K562 (cell line): ENCODE results near the gene CEP44. TPM values are rescaled to one million over a fixed set of nuclear protein-coding genes. Genes with fewer than 3 reads are reported as not detected.

Experiments used
- ATAC-seq: fragments of 200-7000 bp; cut with Tn5 transposase; 3 replicates; pipeline ENCODE4 v1.9.1; 2020; ENCODE audit warnings: moderate library complexity
- BruUV-seq: library from RNA; stranded (reverse); fragments of 400-500 nt; replicated peaks from 2 replicates; lab custom pipeline; 2021; lab: Mats Ljungman, UMichigan
- CTCF ChIA-PET: fragments of 300-600 bp; formaldehyde crosslinking; extraction: SDS; loops from one replicate; lab custom pipeline; 2021; ENCODE audit warnings: low intra/inter-chr PET ratio; lab: Yijun Ruan, JAX
- POLR2A ChIA-PET: fragments of 300-600, 350-650 bp; sonication (Branson Sonifier 250); formaldehyde crosslinking; extraction: SDS; loops from one replicate; lab custom pipeline; 2021; ENCODE audit warnings: antibody characterized with exemption, inconsistent platforms; lab: Yijun Ruan, JAX
- DNase-seq, 4 experiments: peaks; one replicate each; pipeline versions ENCODE4 v3.0.0 to v3.0.0-alpha.2; 2011 to 2018; ENCODE audit warnings: low spot score in 3 of 4, mixed read lengths in 3 of 4; ENCODE audit errors: extremely low read depth in 1 of 4
- FAIRE-seq: peaks from 2 replicates; lab custom pipeline; 2011; peaks lifted over from hg19 to GRCh38; lab: Jason Lieb, UNC
- H2AFZ ChIP-seq: 2 replicates; pipeline ENCODE4 v1.6.0; 2011; ENCODE audit warnings: low read depth, low read length, control low read depth, inconsistent platforms
- H3K27ac ChIP-seq: fragments of 200-600 bp; 3 replicates; pipeline ENCODE4 v1.8.0; 2011; ENCODE audit warnings: low read depth, mild to moderate bottlenecking, control low read depth, inconsistent platforms, low read length, moderate library complexity, mixed read lengths; ENCODE audit errors: extremely low read depth
- H3K27me3 ChIP-seq, 2 experiments: fragments of 300-600 bp in 1 of 2; 2 replicates in 1 of 2; 3 replicates in 1 of 2; pipeline versions ENCODE4 v1.6.0 to v1.8.0; 2011; ENCODE audit warnings: inconsistent platforms in 2 of 2, low read length in 2 of 2, mild to moderate bottlenecking in 1 of 2, mixed read lengths in 1 of 2, moderate library complexity in 1 of 2; ENCODE audit not compliant: control insufficient read depth in 2 of 2, insufficient read depth in 2 of 2
- H3K36me3 ChIP-seq: fragments of 300-600 bp; 3 replicates; pipeline ENCODE4 v1.8.0; 2011; ENCODE audit warnings: mild to moderate bottlenecking, low read length, inconsistent platforms; ENCODE audit not compliant: control insufficient read depth, insufficient read depth
- H3K4me1 ChIP-seq, 2 experiments: fragments of 200-600 bp in 1 of 2; replicated peaks in 1 of 2; 2 replicates in 1 of 2; 3 replicates in 1 of 2; pipeline versions ENCODE4 v1.5.1 to v1.8.0; 2011; ENCODE audit warnings: inconsistent platforms in 2 of 2, low read length in 2 of 2, mild to moderate bottlenecking in 1 of 2, mixed read lengths in 1 of 2, moderate library complexity in 1 of 2; ENCODE audit not compliant: control insufficient read depth in 2 of 2, insufficient read depth in 2 of 2
- H3K4me2 ChIP-seq: 2 replicates; pipeline ENCODE4 v1.6.1; 2011; ENCODE audit warnings: low read length, control low read depth, inconsistent platforms, mixed read lengths; ENCODE audit not compliant: insufficient read depth
- H3K4me3 ChIP-seq: fragments of 200-600 bp; sonication (generic), shearing (Covaris generic); 2 replicates; pipeline ENCODE4 v1.5.1; 2016; ENCODE audit warnings: control low read depth, inconsistent platforms
- H3K79me2 ChIP-seq: fragments of 200-600 bp; 3 replicates; pipeline ENCODE4 v1.8.0; 2011; ENCODE audit warnings: low read length, inconsistent platforms; ENCODE audit not compliant: control insufficient read depth, insufficient read depth
- H3K9ac ChIP-seq, 2 experiments: 2 replicates each; pipeline versions ENCODE4 v1.6.0 to v1.6.1; 2011; ENCODE audit warnings: low read depth in 2 of 2, low read length in 2 of 2, control low read depth in 1 of 2, inconsistent platforms in 1 of 2, mild to moderate bottlenecking in 1 of 2, mixed read lengths in 1 of 2; ENCODE audit not compliant: insufficient read depth in 1 of 2
- H3K9me1 ChIP-seq: one replicate; pipeline ENCODE4 v1.6.0; 2011; ENCODE audit warnings: inconsistent platforms, mild to moderate bottlenecking, low read length, moderate library complexity; ENCODE audit not compliant: control insufficient read depth, insufficient read depth
- H3K9me3 ChIP-seq: replicated peaks from 2 replicates; pipeline ENCODE4 v1.5.1; 2011; ENCODE audit warnings: low read depth, low read length, inconsistent platforms; ENCODE audit not compliant: control insufficient read depth, insufficient read depth
- H4K20me1 ChIP-seq: replicated peaks from 2 replicates; pipeline ENCODE4 v1.6.1; 2011; ENCODE audit warnings: low read length, inconsistent platforms, mixed read lengths; ENCODE audit not compliant: control insufficient read depth, insufficient read depth
- CC2D1A ChIP-seq: fragments of 450-650 bp; IDR thresholded peaks from 2 replicates; pipeline ENCODE4 v1.6.1; 2017; ENCODE audit warnings: mild to moderate bottlenecking
- CREM ChIP-seq: IDR thresholded peaks from 2 replicates; pipeline ENCODE4 v1.6.1; 2014; ENCODE audit warnings: antibody characterized with exemption, low read depth
- ELK3 ChIP-seq: fragments of 450-650 bp; formaldehyde crosslinking; IDR thresholded peaks from 2 replicates; pipeline ENCODE4 v1.4.0; 2020; ENCODE audit warnings: mild to moderate bottlenecking
- YBX1 ChIP-seq: fragments of 450-650 bp; IDR thresholded peaks from 2 replicates; pipeline ENCODE4 v1.7.1; 2016; ENCODE audit warnings: mild to moderate bottlenecking
- WGBS: fragments of 100-300 bp; shearing (Covaris generic); methylation state at CpG from one replicate; pipeline ENCODE4 v1.1.6; 2016; ENCODE audit warnings: low coverage, mixed read lengths; ENCODE audit not compliant: insufficient coverage; ENCODE audit errors: missing lambda C conversion rate; 5-methylcytosine and 5-hydroxymethylcytosine counted together
- in situ Hi-C: fragments of 300-500 bp; cut with MboI; formaldehyde crosslinking; loops from 4 replicates; pipeline ENCODE4 v1.15.0; 2018; ENCODE audit warnings: inconsistent platforms, mixed read lengths
- intact Hi-C: fragments of 100-400 bp; cut with micrococcal nuclease; formaldehyde crosslinking; loops from 2 replicates; pipeline ENCODE4 v1.14.2; 2022
- polyA plus RNA-seq, 8 experiments: library from polyadenylated mRNA; depleted of rRNA in 4 of 8; stranded (reverse) in 5 of 8; unstranded in 3 of 8; fragments of >200 nt; fragmentation: Nextera tagmentation in 2 of 8; fragmentation: Illumina TruSeq in 1 of 8; extraction: Ambion mirVana in 2 of 8; extraction: Trizol in 1 of 8; gene quantifications; 2 replicates each; pipeline versions ENCODE4 v1.2.1 to v1.2.3, GENCODE V29; 2011 to 2014; ENCODE audit warnings: inconsistent platforms in 1 of 8, missing spikeins in 1 of 8
- total RNA-seq, 7 experiments: library from RNA; depleted of rRNA in 6 of 7; stranded (reverse); fragments of >200 nt in 6 of 7; fragmentation: Illumina TruSeq in 2 of 7; extraction: Trizol in 2 of 7; gene quantifications; 2 replicates each; pipeline versions ENCODE4 v1.2.1 to v1.2.3, GENCODE V29; 2011 to 2021; ENCODE audit warnings: low replicate concordance in 1 of 7

Gene CEP44
- total and polyA plus RNA-seq, 9 of the 15 experiments (the other 6 are each of a cell fraction or from before 2014, with no cell fraction given), result 19.6 to 45.0 (median 24.4) TPM

GRCh38 chr4:174358829-174359228, 75.1 kb downstream of the CEP44 start:
- FAIRE-seq (no peak), DNase-seq (no peak), ATAC-seq (no peak)
- Histone ChIP-seq H3K4me3 (no peak overlapping the region), H3K9me3 (no peaks in the 10 kb centered on the region; the same call in 1 of the 2 replicates), H4K20me1 (no peaks in the 10 kb centered on the region), H3K4me1 (no peaks in the 10 kb centered on the region), H2AFZ (no peak overlapping the region), H3K27me3 (no peaks in the 10 kb centered on the region), H3K27ac (no peak overlapping the region), H3K9ac (no peak overlapping the region), H3K4me2 (no peak overlapping the region), H3K79me2 (no peaks in the 10 kb centered on the region), H3K9me1 (no peaks in the 10 kb centered on the region), H3K36me3 (no peaks in the 10 kb centered on the region)
- CTCF ChIA-PET, result no interaction called here
- in situ Hi-C loops (loop anchor here (25.0 kb wide), 1 partner anchor 1178 kb away; no protein-coding TSS in a partner anchor), intact Hi-C loops (no loop called here)
- WGBS, result 9% methylated on average over 1 of the region's 1 CpG
- POLR2A ChIA-PET, result interaction anchor here (1.7 kb wide), 1 partner anchor 30 kb away, joined by 3 read pairs; no protein-coding TSS in a partner anchor
- no TSS peak for BruUV-seq
- TF ChIP-seq YBX1, result no peak

GRCh38 chr4:174362340-174362739, 78.6 kb downstream of the CEP44 start:
- POLR2A ChIA-PET, result no interaction called here
- H3K27me3 ChIP-seq, result no peaks in the 10 kb centered on the region
- no peaks in the 10 kb centered on the region for H3K79me2 ChIP-seq
- intact Hi-C loops (no loop called here), in situ Hi-C loops (loop anchor here (10.0 to 25.0 kb wide), 2 partner anchors 272 to 1175 kb away; no protein-coding TSS in a partner anchor)
- H3K4me3 ChIP-seq, result no peak overlapping the region
- H3K27ac ChIP-seq, result no peak overlapping the region
- H4K20me1 ChIP-seq, result no peaks in the 10 kb centered on the region
- H3K36me3 ChIP-seq, result no peaks in the 10 kb centered on the region
- no peak overlapping the region for H3K4me2 ChIP-seq
- H3K9ac ChIP-seq, result no peak overlapping the region
- ATAC-seq (no peak), FAIRE-seq (no peak), DNase-seq (no peak)
- H2AFZ ChIP-seq, result no peak overlapping the region
- no peaks in the 10 kb centered on the region for H3K4me1 ChIP-seq
- TF ChIP-seq CREM, result no peak
- no peak for TF ChIP-seq CC2D1A
- no peak for TF ChIP-seq ELK3
- no TSS peak for BruUV-seq
- H3K9me1 ChIP-seq, result no peaks in the 10 kb centered on the region
- WGBS, result 65% methylated on average over 2 of the region's 2 CpGs
- CTCF ChIA-PET, result interaction anchor here (0.8 kb wide), 1 partner anchor 271 kb away, joined by 4 read pairs; no protein-coding TSS in a partner anchor
- H3K9me3 ChIP-seq, result 0 out of 2 replicates have a peak, but pooled peaks cover under 1% of the 10 kb centered on the region
